GM12865 (cell line): ENCODE data around the gene UTP4.

Experiments used
- DNase-seq: peaks from one replicate; pipeline ENCODE4 v3.0.0; 2010; ENCODE audit warnings: low read depth
- H3K4me3 ChIP-seq: 2 replicates; pipeline ENCODE4 v1.5.1; 2011; ENCODE audit warnings: mild to moderate bottlenecking, low read depth, low read length, control low read depth
- CTCF ChIP-seq: IDR thresholded peaks from 2 replicates; pipeline ENCODE4 v1.5.1; 2011; ENCODE audit warnings: low read length, control low read depth, low read depth, inconsistent platforms; ENCODE audit not compliant: insufficient read depth; ENCODE audit errors: missing control alignments

Gene UTP4

GRCh38 chr16:69106491-69107315 lies 25.7 kb upstream of the UTP4 start:
- no peak for TF ChIP-seq CTCF
- H3K4me3 ChIP-seq, result peak overlapping the region; percentile 40
- no peak for DNase-seq

GRCh38 chr16:69107316-69107962 lies 25.0 kb upstream of the UTP4 start:
- DNase-seq, result no peak
- no peak for TF ChIP-seq CTCF
- H3K4me3 ChIP-seq, result no peak overlapping the region

GRCh38 chr16:69108064-69108904 lies 24.2 kb upstream of the UTP4 start:
- no peak for TF ChIP-seq CTCF
- DNase-seq, result no peak
- H3K4me3 ChIP-seq, result no peak overlapping the region

GRCh38 chr16:69108905-69109252 lies 23.6 kb upstream of the UTP4 start:
- DNase-seq, result no peak
- no peak for TF ChIP-seq CTCF

GRCh38 chr16:69109486-69110270 lies 22.8 kb upstream of the UTP4 start:
- DNase-seq, result no peak
- no peak overlapping the region for H3K4me3 ChIP-seq
- no peak for TF ChIP-seq CTCF

More at GRCh38 chr16:69108905-69109252, 23.6 kb upstream of the UTP4 start:
- H3K4me3 ChIP-seq, result no peak overlapping the region

- no peak overlapping the region for H3K4me3 ChIP-seq
- no peak for DNase-seq
- no peak for TF ChIP-seq CTCF
Measured at GRCh38 chr16:69110406-69110805, 22.0 kb upstream of the UTP4 start.
